Fibroblast of villous mesenchyme (primary cell): Measurements from ENCODE around the gene PEA15. TPM values are rescaled to one million over a fixed set of nuclear protein-coding genes. Genes with fewer than 3 reads are reported as not detected.
A peak's percentile ranks its signal among the peaks of the same experiment; 100 is the strongest.

ENCODE experiments used
- DNase-seq: peaks from one replicate; pipeline ENCODE4 v3.0.0-alpha.2; 2010; ENCODE audit warnings: low read depth
- H3K4me3 ChIP-seq: 2 replicates; pipeline ENCODE4 v1.5.1; 2011; ENCODE audit warnings: low read depth, mild to moderate bottlenecking, low read length
- CTCF ChIP-seq: IDR thresholded peaks from 2 replicates; pipeline ENCODE4 v1.5.1; 2012; ENCODE audit warnings: low read depth, mild to moderate bottlenecking, low read length; ENCODE audit not compliant: insufficient read depth
- total RNA-seq: library from RNA; depleted of rRNA; stranded (reverse); fragments of >200 nt; gene quantifications from 2 replicates; pipeline ENCODE4 v1.2.3, GENCODE V29; 2012

The PEA15 gene
- total RNA-seq, 1 donor = 138 TPM

- no peak for DNase-seq
- no peak for TF ChIP-seq CTCF
- H3K4me3 ChIP-seq = no peak overlapping the region
Measured at GRCh38 chr1:160211046-160211790, 6.0 kb downstream of the PEA15 start.

GRCh38 chr1:160214481-160215140, 9.4 kb downstream of the PEA15 start:
- DNase-seq = no peak
- TF ChIP-seq CTCF = no peak
- H3K4me3 ChIP-seq = no peak overlapping the region

GRCh38 chr1:160216301-160216700, 11.1 kb downstream of the PEA15 start:
- H3K4me3 ChIP-seq = no peak overlapping the region
- TF ChIP-seq CTCF = no peak
- DNase-seq = no peak

GRCh38 chr1:160217481-160218051, 12.4 kb downstream of the PEA15 start:
- DNase-seq = no peak

GRCh38 chr1:160219062-160219929, 14.1 kb downstream of the PEA15 start:
- DNase-seq = peak; percentile 77
- TF ChIP-seq CTCF = peak; percentile 74
- H3K4me3 ChIP-seq = no peak overlapping the region

More at GRCh38 chr1:160217481-160218051, 12.4 kb downstream of the PEA15 start:
- no peak overlapping the region for H3K4me3 ChIP-seq
- TF ChIP-seq CTCF = no peak

GRCh38 chr1:160220301-160220700, 15.1 kb downstream of the PEA15 start:
- no peak overlapping the region for H3K4me3 ChIP-seq
- TF ChIP-seq CTCF = no peak
- no peak for DNase-seq
